ENCODE data around the gene IFNE. TPM values are rescaled to one million over a fixed set of nuclear protein-coding genes. Genes with fewer than 3 reads are reported as not detected.

Gene IFNE
- total RNA-seq, 4 donors from 2014 or later: 0.91 to 3.4 (median 2.4) TPM; not detected in 1

DNA sequence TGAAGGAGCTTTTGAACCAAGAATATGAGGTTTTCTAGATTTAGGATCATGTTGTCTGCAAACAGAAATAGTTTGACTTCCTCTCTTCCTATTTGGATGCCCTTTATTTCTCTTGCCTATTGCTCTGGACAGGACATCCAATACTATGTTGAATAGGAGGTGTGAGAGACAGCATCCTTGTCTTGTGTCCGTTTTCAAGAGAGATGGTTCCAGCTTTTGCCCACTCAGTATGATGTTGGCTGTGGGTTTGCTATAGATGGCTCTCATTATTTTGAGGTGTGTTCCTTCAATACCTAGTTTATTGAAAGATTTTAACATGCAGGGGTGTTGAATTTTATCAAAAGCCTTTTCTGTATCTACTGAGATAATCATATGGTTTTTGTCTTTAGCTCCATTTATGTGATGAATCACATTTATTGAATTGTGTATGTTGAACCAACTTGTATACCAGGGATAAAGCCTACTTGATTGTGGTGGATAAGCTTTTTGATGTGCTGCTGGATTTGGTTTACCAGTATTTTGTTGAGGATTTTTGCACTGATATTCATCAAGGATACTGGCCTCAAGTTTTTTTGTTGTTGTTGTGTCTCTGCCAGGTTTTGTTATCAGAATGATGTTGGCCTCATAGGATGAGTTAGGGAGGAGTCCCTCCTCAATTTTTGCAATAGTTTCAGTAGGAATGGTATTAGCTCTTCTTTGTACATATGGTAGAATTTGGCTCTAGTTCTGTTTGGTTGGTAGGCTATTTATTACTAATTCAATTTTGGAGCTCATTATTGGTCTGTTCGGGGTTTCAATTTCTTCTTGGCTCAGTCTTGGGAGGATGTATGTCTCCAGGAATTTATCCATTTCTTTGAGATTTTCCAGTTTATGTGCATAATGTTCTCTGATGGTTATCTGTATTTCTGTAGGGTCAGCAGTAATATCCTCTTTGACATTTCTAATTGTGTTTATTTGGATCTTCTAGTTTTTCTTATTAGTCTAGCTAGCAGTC is 41.2 kb upstream of the IFNE start:
- intact Hi-C loops (cut with DNase I): no loop called here
- H3K9me3 ChIP-seq: no peaks in the 10 kb centered on the region
- peaks cover 0 to 18% (median 0%) of the 10 kb centered on the region in 3 donors for H3K36me3 ChIP-seq
- no peaks in the 10 kb centered on the region for H3K4me1 ChIP-seq
- 86 to 87% methylated on average over 2 of the region's 2 CpGs for WGBS, 2 donors
- H3K4me3 ChIP-seq: no peak overlapping the region
- peaks cover 0 to 6% (median 0%) of the 10 kb centered on the region in 4 donors for H3K27me3 ChIP-seq
- DNase-seq: no peak
- no peak overlapping the region for H3K27ac ChIP-seq
- TF ChIP-seq, protein P1, sequence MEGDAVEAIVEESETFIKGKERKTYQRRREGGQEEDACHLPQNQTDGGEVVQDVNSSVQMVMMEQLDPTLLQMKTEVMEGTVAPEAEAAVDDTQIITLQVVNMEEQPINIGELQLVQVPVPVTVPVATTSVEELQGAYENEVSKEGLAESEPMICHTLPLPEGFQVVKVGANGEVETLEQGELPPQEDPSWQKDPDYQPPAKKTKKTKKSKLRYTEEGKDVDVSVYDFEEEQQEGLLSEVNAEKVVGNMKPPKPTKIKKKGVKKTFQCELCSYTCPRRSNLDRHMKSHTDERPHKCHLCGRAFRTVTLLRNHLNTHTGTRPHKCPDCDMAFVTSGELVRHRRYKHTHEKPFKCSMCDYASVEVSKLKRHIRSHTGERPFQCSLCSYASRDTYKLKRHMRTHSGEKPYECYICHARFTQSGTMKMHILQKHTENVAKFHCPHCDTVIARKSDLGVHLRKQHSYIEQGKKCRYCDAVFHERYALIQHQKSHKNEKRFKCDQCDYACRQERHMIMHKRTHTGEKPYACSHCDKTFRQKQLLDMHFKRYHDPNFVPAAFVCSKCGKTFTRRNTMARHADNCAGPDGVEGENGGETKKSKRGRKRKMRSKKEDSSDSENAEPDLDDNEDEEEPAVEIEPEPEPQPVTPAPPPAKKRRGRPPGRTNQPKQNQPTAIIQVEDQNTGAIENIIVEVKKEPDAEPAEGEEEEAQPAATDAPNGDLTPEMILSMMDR (IDR thresholded peaks at IDR 0.05): no peak
- TF ChIP-seq POLR2A (IDR thresholded peaks at IDR 0.05): no peak

- TF ChIP-seq, protein P1 (IDR thresholded peaks at IDR 0.05): no peak
- TF ChIP-seq POLR2A (IDR thresholded peaks at IDR 0.05): no peak
- no peak for DNase-seq
- intact Hi-C loops (cut with DNase I): no loop called here
- Histone ChIP-seq H3K4me3 (no peak overlapping the region), H3K4me1 (no peaks in the 10 kb centered on the region), H3K9me3 (no peaks in the 10 kb centered on the region), H3K36me3 (peaks cover 0 to 8% (median 0%) of the 10 kb centered on the region in 3 donors), H3K27me3 (no peaks in the 10 kb centered on the region), H3K27ac (no peak overlapping the region)
- 86 to 88% methylated on average over 4 of the region's 4 CpGs for WGBS, 2 donors
These were observed 40.2 kb upstream of the IFNE start for GRCh38 chr9:21522348-21522747.

- Histone ChIP-seq H3K9me3 (no peaks in the 10 kb centered on the region), H3K4me3 (no peak overlapping the region), H3K36me3 (peaks cover 0 to 1% (median 0%) of the 10 kb centered on the region in 3 donors), H3K27ac (no peak overlapping the region), H3K4me1 (no peaks in the 10 kb centered on the region), H3K27me3 (no peaks in the 10 kb centered on the region)
- TF ChIP-seq, protein P1 (IDR thresholded peaks at IDR 0.05): no peak
- no peak for TF ChIP-seq POLR2A (IDR thresholded peaks at IDR 0.05)
- intact Hi-C loops (cut with DNase I): no loop called here
- 80 to 94% methylated on average over 1 of the region's 1 CpG for WGBS, 2 donors
- DNase-seq: no peak
These were observed 39.3 kb upstream of the IFNE start for GRCh38 chr9:21521448-21521847.

DNA sequence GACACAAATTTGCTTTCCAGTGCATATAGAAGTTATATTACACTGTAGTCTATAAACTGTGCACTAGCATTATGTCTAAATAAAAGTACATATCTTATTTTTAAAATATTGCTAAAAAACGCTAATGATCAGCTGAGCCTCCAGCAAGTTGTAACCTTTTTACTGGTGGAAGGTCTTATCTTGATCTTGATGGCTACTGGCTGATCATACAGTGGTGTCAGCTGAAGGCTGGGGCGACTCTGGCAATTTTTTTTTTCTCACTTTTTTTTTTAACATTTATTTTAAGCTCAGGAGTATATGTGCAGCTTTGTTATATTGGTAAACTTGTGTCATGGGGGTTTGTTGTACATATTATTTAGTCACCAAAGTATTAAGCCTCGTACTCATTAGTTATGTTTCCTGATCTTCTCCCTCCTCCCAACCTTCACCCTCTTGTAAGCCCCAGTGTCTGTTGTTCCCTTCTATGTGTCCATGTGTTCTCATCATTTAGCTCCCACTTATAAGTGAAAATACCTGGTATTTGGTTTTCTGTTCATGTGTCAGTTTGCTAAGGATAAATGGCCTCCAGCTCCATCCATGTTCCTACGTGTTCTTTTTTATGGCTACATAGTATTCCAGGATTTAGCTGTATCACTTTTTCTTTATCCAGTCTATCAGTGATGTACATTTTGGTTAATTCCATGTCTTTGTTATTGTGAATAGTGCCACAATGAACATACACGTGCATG is 38.6 kb upstream of the IFNE start:
- Histone ChIP-seq H3K4me3 (no peak overlapping the region), H3K27ac (no peak overlapping the region), H3K9me3 (no peaks in the 10 kb centered on the region), H3K27me3 (no peaks in the 10 kb centered on the region), H3K4me1 (no peaks in the 10 kb centered on the region), H3K36me3 (no peaks in the 10 kb centered on the region)
- no peak for TF ChIP-seq POLR2A (IDR thresholded peaks at IDR 0.05)
- TF ChIP-seq, protein P1 (IDR thresholded peaks at IDR 0.05): no peak
- intact Hi-C loops (cut with DNase I): no loop called here
- DNase-seq: no peak
- WGBS, 2 donors: 71 to 80% methylated on average over 5 of the region's 5 CpGs
